ENCODE results near the gene SLC6A12. TPM values are rescaled to one million over a fixed set of nuclear protein-coding genes. Genes with fewer than 3 reads are reported as not detected.

The SLC6A12 gene
- polyA plus RNA-seq, 1 of the 3 experiments (the other 2 are of a cell fraction) = 0.02 TPM

DNA sequence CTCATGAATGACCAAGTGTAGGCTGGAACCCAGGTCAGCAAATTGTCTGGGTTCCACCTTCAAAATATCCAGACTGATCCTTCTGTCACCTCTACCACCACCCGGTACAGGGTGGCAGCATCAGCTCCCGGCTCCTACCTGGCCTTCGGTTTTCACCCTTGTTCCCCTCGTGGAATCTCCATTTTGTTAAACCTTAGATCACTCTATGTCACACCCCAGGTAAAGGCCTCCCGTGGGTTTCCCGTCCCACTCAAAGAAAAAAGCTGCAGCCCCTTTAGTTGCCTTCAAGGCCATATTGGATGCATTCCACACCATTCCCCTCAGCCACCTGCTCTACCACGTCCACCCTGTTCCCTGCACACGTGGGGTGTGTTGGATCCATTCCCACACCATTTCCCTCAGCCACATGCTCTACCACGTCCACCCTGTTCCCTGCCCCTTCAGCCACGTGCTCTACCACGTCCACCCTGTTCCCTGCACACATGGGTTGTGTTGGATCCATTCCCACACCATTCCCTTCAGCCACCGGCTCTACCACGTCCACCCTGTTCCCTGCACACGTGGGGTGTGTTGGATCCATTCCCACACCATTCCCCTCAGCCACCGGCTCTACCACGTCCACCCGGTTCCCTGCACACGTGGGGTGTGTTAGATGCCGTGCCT is 24.9 kb upstream of the SLC6A12 start (continued):
- TF ChIP-seq, protein P1, sequence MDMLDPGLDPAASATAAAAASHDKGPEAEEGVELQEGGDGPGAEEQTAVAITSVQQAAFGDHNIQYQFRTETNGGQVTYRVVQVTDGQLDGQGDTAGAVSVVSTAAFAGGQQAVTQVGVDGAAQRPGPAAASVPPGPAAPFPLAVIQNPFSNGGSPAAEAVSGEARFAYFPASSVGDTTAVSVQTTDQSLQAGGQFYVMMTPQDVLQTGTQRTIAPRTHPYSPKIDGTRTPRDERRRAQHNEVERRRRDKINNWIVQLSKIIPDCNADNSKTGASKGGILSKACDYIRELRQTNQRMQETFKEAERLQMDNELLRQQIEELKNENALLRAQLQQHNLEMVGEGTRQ (IDR thresholded peaks at IDR 0.05; ENCODE audit: borderline replicate concordance, low read depth, low read length) = no peak
- no peak for TF ChIP-seq SMC3 (IDR thresholded peaks at IDR 0.05; ENCODE audit: low read depth, low read length)
- TF ChIP-seq TAF1 (IDR thresholded peaks at IDR 0.05; ENCODE audit: borderline replicate concordance, low read depth, low read length) = no peak
- TF ChIP-seq GABPA (IDR thresholded peaks at IDR 0.05; ENCODE audit: low read depth) = no peak
- no peak for TF ChIP-seq MEF2A (IDR thresholded peaks at IDR 0.05; ENCODE audit: borderline replicate concordance, low read depth)
- no peak for TF ChIP-seq FOSL2 (IDR thresholded peaks at IDR 0.05; ENCODE audit: borderline replicate concordance, low read depth)
- no peak for TF ChIP-seq EP300 (IDR thresholded peaks at IDR 0.05; ENCODE audit: borderline replicate concordance in 1 of 2, low read depth in 1 of 2, low read length in 1 of 2)
- no peak for TF ChIP-seq YY1 (IDR thresholded peaks at IDR 0.05; ENCODE audit: low read depth)
- TF ChIP-seq, protein P2, sequence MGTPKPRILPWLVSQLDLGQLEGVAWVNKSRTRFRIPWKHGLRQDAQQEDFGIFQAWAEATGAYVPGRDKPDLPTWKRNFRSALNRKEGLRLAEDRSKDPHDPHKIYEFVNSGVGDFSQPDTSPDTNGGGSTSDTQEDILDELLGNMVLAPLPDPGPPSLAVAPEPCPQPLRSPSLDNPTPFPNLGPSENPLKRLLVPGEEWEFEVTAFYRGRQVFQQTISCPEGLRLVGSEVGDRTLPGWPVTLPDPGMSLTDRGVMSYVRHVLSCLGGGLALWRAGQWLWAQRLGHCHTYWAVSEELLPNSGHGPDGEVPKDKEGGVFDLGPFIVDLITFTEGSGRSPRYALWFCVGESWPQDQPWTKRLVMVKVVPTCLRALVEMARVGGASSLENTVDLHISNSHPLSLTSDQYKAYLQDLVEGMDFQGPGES (IDR thresholded peaks at IDR 0.05; ENCODE audit: low read depth, low read length) = no peak

DNA sequence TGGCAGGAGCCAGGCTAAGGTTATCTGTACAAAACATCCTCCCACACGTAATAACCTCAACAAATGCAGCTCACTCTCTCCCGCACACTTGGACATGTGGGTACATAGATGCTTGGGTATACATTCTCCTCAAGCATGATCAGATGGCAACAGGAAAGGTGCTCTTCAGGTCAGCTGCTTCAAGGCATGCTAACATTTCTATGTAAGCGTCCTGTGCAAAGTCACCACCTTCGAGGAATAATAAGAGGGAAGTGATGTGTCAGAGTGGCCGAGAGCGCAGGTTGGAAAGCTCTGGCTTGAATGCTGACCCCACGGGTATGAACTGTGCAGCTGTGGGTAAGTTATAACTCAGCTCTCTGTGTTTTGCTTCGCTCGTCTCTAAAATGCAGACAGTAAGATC is 24.2 kb upstream of the SLC6A12 start:
- Histone ChIP-seq H3K9me3 (no peaks in the 10 kb centered on the region), H3K4me3 (ENCODE audit: low read depth in 2 of 2, low read length in 1 of 2) (no peak overlapping the region), H3K27me3 (ENCODE audit: insufficient read depth) (no peaks in the 10 kb centered on the region), H3K36me3 (replicated peaks in 1 of 2; ENCODE audit: control insufficient read depth in 1 of 2, insufficient read depth in 2 of 2, low read length in 1 of 2) (no peaks in the 10 kb centered on the region), H3K27ac (ENCODE audit: low read depth in 2 of 2, low read length in 1 of 2) (no peak overlapping the region), H3K4me2 (no peak overlapping the region), H3K9me2 (no peaks in the 10 kb centered on the region), H3K9ac (no peak overlapping the region), H4K20me1 (ENCODE audit: insufficient read depth) (no peaks in the 10 kb centered on the region), H2AFZ (ENCODE audit: low read depth) (no peak overlapping the region), H3F3A (replicated peaks; ENCODE audit: insufficient read depth) (no peaks in the 10 kb centered on the region), H3K4me1 (ENCODE audit: control insufficient read depth in 1 of 2, insufficient read depth in 2 of 2, low read depth in 1 of 2, low read length in 1 of 2) (no peaks in the 10 kb centered on the region), H3K79me2 (ENCODE audit: insufficient read depth) (no peaks in the 10 kb centered on the region)
- POLR2A ChIA-PET = no interaction called here
- DNase-seq = no peak
- TF ChIP-seq NRF1 (IDR thresholded peaks at IDR 0.05; ENCODE audit: low read depth, low read length) (no peak), RFX5 (IDR thresholded peaks at IDR 0.05; ENCODE audit: low read length) (no peak), CHD2 (IDR thresholded peaks at IDR 0.05; ENCODE audit: low read length, partially characterized antibody) (no peak), MEF2A (IDR thresholded peaks at IDR 0.05; ENCODE audit: borderline replicate concordance, low read depth) (no peak), YY1 (IDR thresholded peaks at IDR 0.05; ENCODE audit: low read depth) (no peak), MXI1 (IDR thresholded peaks at IDR 0.05; ENCODE audit: low read depth, low read length) (no peak), GATA2 (CRISPR knock-in tag; IDR thresholded peaks at IDR 0.05) (no peak), RXRA (IDR thresholded peaks at IDR 0.05; ENCODE audit: borderline replicate concordance, low read depth) (no peak), TAF1 (IDR thresholded peaks at IDR 0.05; ENCODE audit: borderline replicate concordance, low read depth, low read length) (no peak), EZH2phosphoT487 (IDR thresholded peaks at IDR 0.05; ENCODE audit: borderline replicate concordance, low read depth) (no peak), ELF1 (IDR thresholded peaks at IDR 0.05) (no peak), FOSL2 (IDR thresholded peaks at IDR 0.05; ENCODE audit: borderline replicate concordance, low read depth) (no peak)
- TF ChIP-seq, protein P3, sequence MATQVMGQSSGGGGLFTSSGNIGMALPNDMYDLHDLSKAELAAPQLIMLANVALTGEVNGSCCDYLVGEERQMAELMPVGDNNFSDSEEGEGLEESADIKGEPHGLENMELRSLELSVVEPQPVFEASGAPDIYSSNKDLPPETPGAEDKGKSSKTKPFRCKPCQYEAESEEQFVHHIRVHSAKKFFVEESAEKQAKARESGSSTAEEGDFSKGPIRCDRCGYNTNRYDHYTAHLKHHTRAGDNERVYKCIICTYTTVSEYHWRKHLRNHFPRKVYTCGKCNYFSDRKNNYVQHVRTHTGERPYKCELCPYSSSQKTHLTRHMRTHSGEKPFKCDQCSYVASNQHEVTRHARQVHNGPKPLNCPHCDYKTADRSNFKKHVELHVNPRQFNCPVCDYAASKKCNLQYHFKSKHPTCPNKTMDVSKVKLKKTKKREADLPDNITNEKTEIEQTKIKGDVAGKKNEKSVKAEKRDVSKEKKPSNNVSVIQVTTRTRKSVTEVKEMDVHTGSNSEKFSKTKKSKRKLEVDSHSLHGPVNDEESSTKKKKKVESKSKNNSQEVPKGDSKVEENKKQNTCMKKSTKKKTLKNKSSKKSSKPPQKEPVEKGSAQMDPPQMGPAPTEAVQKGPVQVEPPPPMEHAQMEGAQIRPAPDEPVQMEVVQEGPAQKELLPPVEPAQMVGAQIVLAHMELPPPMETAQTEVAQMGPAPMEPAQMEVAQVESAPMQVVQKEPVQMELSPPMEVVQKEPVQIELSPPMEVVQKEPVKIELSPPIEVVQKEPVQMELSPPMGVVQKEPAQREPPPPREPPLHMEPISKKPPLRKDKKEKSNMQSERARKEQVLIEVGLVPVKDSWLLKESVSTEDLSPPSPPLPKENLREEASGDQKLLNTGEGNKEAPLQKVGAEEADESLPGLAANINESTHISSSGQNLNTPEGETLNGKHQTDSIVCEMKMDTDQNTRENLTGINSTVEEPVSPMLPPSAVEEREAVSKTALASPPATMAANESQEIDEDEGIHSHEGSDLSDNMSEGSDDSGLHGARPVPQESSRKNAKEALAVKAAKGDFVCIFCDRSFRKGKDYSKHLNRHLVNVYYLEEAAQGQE (IDR thresholded peaks at IDR 0.05; ENCODE audit: low read depth, low read length) = no peak
- TF ChIP-seq, protein P4, sequence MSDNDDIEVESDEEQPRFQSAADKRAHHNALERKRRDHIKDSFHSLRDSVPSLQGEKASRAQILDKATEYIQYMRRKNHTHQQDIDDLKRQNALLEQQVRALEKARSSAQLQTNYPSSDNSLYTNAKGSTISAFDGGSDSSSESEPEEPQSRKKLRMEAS (IDR thresholded peaks at IDR 0.05; ENCODE audit: low read depth) = no peak
- TF ChIP-seq, protein P5, sequence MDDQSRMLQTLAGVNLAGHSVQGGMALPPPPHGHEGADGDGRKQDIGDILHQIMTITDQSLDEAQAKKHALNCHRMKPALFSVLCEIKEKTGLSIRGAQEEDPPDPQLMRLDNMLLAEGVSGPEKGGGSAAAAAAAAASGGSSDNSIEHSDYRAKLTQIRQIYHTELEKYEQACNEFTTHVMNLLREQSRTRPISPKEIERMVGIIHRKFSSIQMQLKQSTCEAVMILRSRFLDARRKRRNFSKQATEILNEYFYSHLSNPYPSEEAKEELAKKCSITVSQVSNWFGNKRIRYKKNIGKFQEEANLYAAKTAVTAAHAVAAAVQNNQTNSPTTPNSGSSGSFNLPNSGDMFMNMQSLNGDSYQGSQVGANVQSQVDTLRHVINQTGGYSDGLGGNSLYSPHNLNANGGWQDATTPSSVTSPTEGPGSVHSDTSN (IDR thresholded peaks at IDR 0.05) = no peak
- CTCF ChIA-PET = no interaction called here
- 64% methylated on average over 9 of the region's 9 CpGs for WGBS (ENCODE audit: low lambda C conversion rate)
